ENCODE data around the gene OR10A2.
"Not testable (repeated sequence)": the region's sequence is repeated elsewhere in the genome, so short reads cannot be mapped to it uniquely, and the experiment has no call there.

The OR10A2 gene

GRCh38 chr11:6845383-6845782 lies 17.5 kb upstream of the OR10A2 start, which contains the start of gene OR10A5:
OR10A5 (plus strand) TSS chr11:6845683; CDS start chr11:6845683, 0 bp downstream.
- H2AFZ ChIP-seq (ENCODE audit: insufficient read depth, low read length, poor library complexity) = no peak within 1 kb of the TSS
- no peak within 1 kb of the TSS for H3K18ac ChIP-seq (ENCODE audit: low read length)
- H2BK120ac ChIP-seq (ENCODE audit: insufficient read depth, low read length, poor library complexity) = no peak within 1 kb of the TSS
- H3K27ac ChIP-seq (ENCODE audit: low read depth, low read length) = no peak within 1 kb of the TSS
- no peak within 1 kb of the TSS for H4K8ac ChIP-seq (ENCODE audit: low read depth, low read length)
- no peaks in the 10 kb centered on the region for H3K79me2 ChIP-seq (ENCODE audit: control insufficient read depth, insufficient read depth, low read length, poor library complexity)
- H3K9ac ChIP-seq (ENCODE audit: low read length) = no peak within 1 kb of the TSS
- H3K14ac ChIP-seq (ENCODE audit: low read length) = no peak within 1 kb of the TSS
- no peak within 1 kb of the TSS for H2AK5ac ChIP-seq (ENCODE audit: low read length)
- H3K23ac ChIP-seq (ENCODE audit: low read length) = no peak within 1 kb of the TSS
- H4K12ac ChIP-seq (ENCODE audit: low read depth, low read length) = no peak within 1 kb of the TSS
- H3K36me3 ChIP-seq (ENCODE audit: control insufficient read depth in 1 of 2, insufficient read depth in 2 of 2, low read length in 2 of 2) = no peaks in the 10 kb centered on the region
- no peak for DNase-seq
- no peak within 1 kb of the TSS for H2BK5ac ChIP-seq (ENCODE audit: low read depth, low read length, poor library complexity)
- H3K4me3 ChIP-seq (ENCODE audit: low read depth, low read length) = no peak within 1 kb of the TSS
- no peaks in the 10 kb centered on the region for H3K79me1 ChIP-seq (ENCODE audit: low read length)
- no peaks in the 10 kb centered on the region for H3K27me3 ChIP-seq (ENCODE audit: insufficient read depth, low read length)
- H3K9me3 ChIP-seq (ENCODE audit: insufficient read depth, low read depth, low read length) = peaks cover 2% of the 10 kb centered on the region
- H3K4me1 ChIP-seq (ENCODE audit: control insufficient read depth in 1 of 2, insufficient read depth in 2 of 2, low read length in 2 of 2) = no peaks in the 10 kb centered on the region
- H3K4me2 ChIP-seq (ENCODE audit: low read length) = no peak within 1 kb of the TSS
- no peak within 1 kb of the TSS for H4K91ac ChIP-seq (ENCODE audit: low read depth, low read length)
- no peak within 1 kb of the TSS for H3K4ac ChIP-seq (ENCODE audit: low read depth, low read length)
- no peak within 1 kb of the TSS for H2BK12ac ChIP-seq (ENCODE audit: low read length)
- WGBS (ENCODE audit: extremely low coverage, insufficient coverage, insufficient read length) = 100% methylated on average over 1 of the region's 3 CpGs

DNA sequence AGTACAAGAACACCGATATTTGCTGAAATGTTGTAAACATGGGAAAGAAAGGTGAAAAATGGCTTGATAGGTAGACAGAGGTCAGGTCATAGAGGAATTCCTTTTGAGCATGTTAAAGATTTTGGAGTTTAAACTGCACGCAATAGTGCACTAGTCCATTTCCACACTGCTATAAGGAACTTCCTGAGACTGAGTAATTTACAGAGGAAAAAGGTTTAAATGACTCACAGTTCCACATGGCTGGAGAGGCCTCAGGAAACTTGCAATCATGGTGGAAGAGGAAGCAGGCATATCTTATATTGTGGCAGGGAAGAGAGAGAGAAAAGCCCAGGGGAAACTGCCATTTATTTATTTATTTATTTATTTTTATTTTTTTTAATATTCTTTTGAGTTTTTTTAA lies 12.3 kb upstream of the OR10A2 start:
- H3K27me3 ChIP-seq (ENCODE audit: insufficient read depth, low read length) = no peaks in the 10 kb centered on the region
- no peak overlapping the region for H3K27ac ChIP-seq (ENCODE audit: low read depth, low read length)
- no peak overlapping the region for H2BK12ac ChIP-seq (ENCODE audit: low read length)
- no peak overlapping the region for H4K8ac ChIP-seq (ENCODE audit: low read depth, low read length)
- no CpG with 5 or more reads among the region's 2 CpGs for WGBS (ENCODE audit: extremely low coverage, insufficient coverage, insufficient read length)
- H3K4me3 ChIP-seq (ENCODE audit: low read depth, low read length) = no peak overlapping the region
- no peaks in the 10 kb centered on the region for H3K36me3 ChIP-seq (ENCODE audit: control insufficient read depth in 1 of 2, insufficient read depth in 2 of 2, low read length in 2 of 2)
- peaks cover 2% of the 10 kb centered on the region for H3K9me3 ChIP-seq (ENCODE audit: insufficient read depth, low read depth, low read length)
- H3K79me1 ChIP-seq (ENCODE audit: low read length) = no peaks in the 10 kb centered on the region
- H3K4me2 ChIP-seq (ENCODE audit: low read length) = no peak overlapping the region
- H4K12ac ChIP-seq (ENCODE audit: low read depth, low read length) = no peak overlapping the region
- H3K79me2 ChIP-seq (ENCODE audit: control insufficient read depth, insufficient read depth, low read length, poor library complexity) = no peaks in the 10 kb centered on the region
- no peak overlapping the region for H3K14ac ChIP-seq (ENCODE audit: low read length)
- H3K18ac ChIP-seq (ENCODE audit: low read length) = no peak overlapping the region
- H3K9ac ChIP-seq (ENCODE audit: low read length) = no peak overlapping the region
- no peak overlapping the region for H2BK5ac ChIP-seq (ENCODE audit: low read depth, low read length, poor library complexity)
- H2AFZ ChIP-seq (ENCODE audit: insufficient read depth, low read length, poor library complexity) = no peak overlapping the region
- DNase-seq = no peak
- H3K23ac ChIP-seq (ENCODE audit: low read length) = no peak overlapping the region
- no peak overlapping the region for H2BK120ac ChIP-seq (ENCODE audit: insufficient read depth, low read length, poor library complexity)
- no peak overlapping the region for H3K4ac ChIP-seq (ENCODE audit: low read depth, low read length)
- H4K91ac ChIP-seq (ENCODE audit: low read depth, low read length) = no peak overlapping the region
- H3K4me1 ChIP-seq (ENCODE audit: control insufficient read depth in 1 of 2, insufficient read depth in 2 of 2, low read length in 2 of 2) = no peaks in the 10 kb centered on the region
- H2AK5ac ChIP-seq (ENCODE audit: low read length) = no peak overlapping the region

DNA sequence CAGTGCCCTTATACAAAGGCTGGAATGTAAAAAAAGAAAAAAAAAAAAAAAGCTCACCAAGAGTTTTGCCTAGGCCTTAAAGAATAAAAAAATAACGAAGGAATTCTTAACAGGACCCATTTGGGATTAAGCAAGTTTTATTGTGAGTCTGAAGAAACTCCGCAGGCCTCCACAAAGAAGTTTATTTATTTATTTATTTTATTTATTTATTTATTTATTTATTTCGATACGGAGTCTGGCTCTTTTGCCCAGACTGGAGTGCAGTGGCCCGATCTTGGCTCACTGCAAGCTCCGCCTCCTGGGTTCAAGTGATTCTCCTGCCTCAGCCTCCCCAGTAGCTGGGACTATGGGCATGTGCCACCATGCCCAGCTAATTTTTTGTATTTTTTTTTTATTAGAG lies 8.1 kb upstream of the OR10A2 start:
- H3K79me2 ChIP-seq (ENCODE audit: control insufficient read depth, insufficient read depth, low read length, poor library complexity); H3K18ac ChIP-seq (ENCODE audit: low read length); H3K27ac ChIP-seq (ENCODE audit: low read depth, low read length); H3K23ac ChIP-seq (ENCODE audit: low read length); H3K4me1 ChIP-seq (ENCODE audit: control insufficient read depth in 1 of 2, insufficient read depth in 2 of 2, low read length in 2 of 2); H3K79me1 ChIP-seq (ENCODE audit: low read length); H2AFZ ChIP-seq (ENCODE audit: insufficient read depth, low read length, poor library complexity); H4K12ac ChIP-seq (ENCODE audit: low read depth, low read length); H2BK5ac ChIP-seq (ENCODE audit: low read depth, low read length, poor library complexity); H3K4me2 ChIP-seq (ENCODE audit: low read length); H2AK5ac ChIP-seq (ENCODE audit: low read length); H3K36me3 ChIP-seq (ENCODE audit: control insufficient read depth in 1 of 2, insufficient read depth in 2 of 2, low read length in 2 of 2); H2BK120ac ChIP-seq (ENCODE audit: insufficient read depth, low read length, poor library complexity); H3K9ac ChIP-seq (ENCODE audit: low read length); DNase-seq; H3K4ac ChIP-seq (ENCODE audit: low read depth, low read length); H3K9me3 ChIP-seq (ENCODE audit: insufficient read depth, low read depth, low read length); H2BK12ac ChIP-seq (ENCODE audit: low read length); H3K4me3 ChIP-seq (ENCODE audit: low read depth, low read length); H4K91ac ChIP-seq (ENCODE audit: low read depth, low read length); H3K14ac ChIP-seq (ENCODE audit: low read length); H4K8ac ChIP-seq (ENCODE audit: low read depth, low read length); H3K27me3 ChIP-seq (ENCODE audit: insufficient read depth, low read length): not testable (repeated sequence)
- WGBS (ENCODE audit: extremely low coverage, insufficient coverage, insufficient read length) = no CpG with 5 or more reads among the region's 6 CpGs

- Histone ChIP-seq H3K9me3 (ENCODE audit: insufficient read depth, low read depth, low read length) (no peaks in the 10 kb centered on the region), H3K4me2 (ENCODE audit: low read length) (no peak overlapping the region), H2AFZ (ENCODE audit: insufficient read depth, low read length, poor library complexity) (no peak overlapping the region), H3K27ac (ENCODE audit: low read depth, low read length) (no peak overlapping the region), H2BK120ac (ENCODE audit: insufficient read depth, low read length, poor library complexity) (no peak overlapping the region), H3K18ac (ENCODE audit: low read length) (no peak overlapping the region), H3K4me3 (ENCODE audit: low read depth, low read length) (no peak overlapping the region), H3K14ac (ENCODE audit: low read length) (no peak overlapping the region), H3K79me1 (ENCODE audit: low read length) (no peaks in the 10 kb centered on the region), H3K9ac (ENCODE audit: low read length) (no peak overlapping the region), H3K27me3 (ENCODE audit: insufficient read depth, low read length) (no peaks in the 10 kb centered on the region), H3K36me3 (ENCODE audit: control insufficient read depth in 1 of 2, insufficient read depth in 2 of 2, low read length in 2 of 2) (no peaks in the 10 kb centered on the region), H4K8ac (ENCODE audit: low read depth, low read length) (no peak overlapping the region), H4K12ac (ENCODE audit: low read depth, low read length) (no peak overlapping the region), H2BK5ac (ENCODE audit: low read depth, low read length, poor library complexity) (no peak overlapping the region), H4K91ac (ENCODE audit: low read depth, low read length) (no peak overlapping the region), H3K23ac (ENCODE audit: low read length) (no peak overlapping the region), H3K79me2 (ENCODE audit: control insufficient read depth, insufficient read depth, low read length, poor library complexity) (no peaks in the 10 kb centered on the region), H3K4me1 (ENCODE audit: control insufficient read depth in 1 of 2, insufficient read depth in 2 of 2, low read length in 2 of 2) (no peaks in the 10 kb centered on the region), H2BK12ac (ENCODE audit: low read length) (no peak overlapping the region), H2AK5ac (ENCODE audit: low read length) (no peak overlapping the region), H3K4ac (ENCODE audit: low read depth, low read length) (no peak overlapping the region)
- no CpG with 5 or more reads among the region's 1 CpG for WGBS (ENCODE audit: extremely low coverage, insufficient coverage, insufficient read length)
- DNase-seq = no peak
Measured at GRCh38 chr11:6855971-6856541, 6.8 kb upstream of the OR10A2 start.

All from trophoblast cell (in vitro differentiated cells and primary cell).